Measurements from ENCODE around the gene TLE1.

The TLE1 gene

DNA sequence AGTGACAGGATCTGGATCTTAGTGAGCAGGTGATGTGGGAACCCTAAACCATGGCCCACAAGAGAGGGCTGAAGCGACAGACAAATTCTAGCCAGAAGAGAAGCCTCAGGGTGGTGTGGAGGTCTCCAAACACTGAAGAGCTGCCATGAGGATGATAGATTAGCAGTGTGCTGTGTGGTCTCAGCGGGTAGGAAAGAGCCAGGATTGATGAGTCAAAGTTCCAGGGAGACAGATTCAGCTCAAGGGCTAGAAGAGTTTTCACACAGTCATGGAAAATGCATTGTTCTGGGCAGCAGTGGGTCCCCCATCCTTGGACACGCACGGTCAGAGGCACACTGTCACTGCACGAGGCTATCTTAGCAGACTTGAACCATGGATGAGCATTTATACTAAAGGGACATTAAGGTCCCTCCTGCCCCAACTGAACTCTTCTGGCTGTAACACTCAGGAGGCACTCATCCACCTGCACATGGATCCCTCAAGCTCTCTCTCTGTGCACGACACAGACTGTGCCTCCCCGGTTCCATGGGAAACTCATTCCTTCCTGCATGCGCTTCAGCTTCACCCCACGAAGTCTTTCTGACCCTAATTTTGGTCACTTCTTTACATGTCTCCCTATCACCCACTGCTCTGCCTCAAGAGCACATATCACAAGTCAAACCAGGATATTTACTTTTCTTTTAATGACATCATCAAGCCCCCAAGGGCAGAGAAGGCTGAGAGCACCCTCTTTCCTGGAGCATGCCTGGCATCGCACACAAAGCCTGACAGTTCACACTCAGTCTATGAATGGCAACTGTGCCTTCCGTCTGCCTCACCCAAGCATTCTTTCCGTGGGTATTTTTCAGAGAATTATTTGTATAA is 84.8 kb downstream of the TLE1 start:
- TF ChIP-seq, protein P1, sequence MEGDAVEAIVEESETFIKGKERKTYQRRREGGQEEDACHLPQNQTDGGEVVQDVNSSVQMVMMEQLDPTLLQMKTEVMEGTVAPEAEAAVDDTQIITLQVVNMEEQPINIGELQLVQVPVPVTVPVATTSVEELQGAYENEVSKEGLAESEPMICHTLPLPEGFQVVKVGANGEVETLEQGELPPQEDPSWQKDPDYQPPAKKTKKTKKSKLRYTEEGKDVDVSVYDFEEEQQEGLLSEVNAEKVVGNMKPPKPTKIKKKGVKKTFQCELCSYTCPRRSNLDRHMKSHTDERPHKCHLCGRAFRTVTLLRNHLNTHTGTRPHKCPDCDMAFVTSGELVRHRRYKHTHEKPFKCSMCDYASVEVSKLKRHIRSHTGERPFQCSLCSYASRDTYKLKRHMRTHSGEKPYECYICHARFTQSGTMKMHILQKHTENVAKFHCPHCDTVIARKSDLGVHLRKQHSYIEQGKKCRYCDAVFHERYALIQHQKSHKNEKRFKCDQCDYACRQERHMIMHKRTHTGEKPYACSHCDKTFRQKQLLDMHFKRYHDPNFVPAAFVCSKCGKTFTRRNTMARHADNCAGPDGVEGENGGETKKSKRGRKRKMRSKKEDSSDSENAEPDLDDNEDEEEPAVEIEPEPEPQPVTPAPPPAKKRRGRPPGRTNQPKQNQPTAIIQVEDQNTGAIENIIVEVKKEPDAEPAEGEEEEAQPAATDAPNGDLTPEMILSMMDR (conservative IDR thresholded peaks at IDR 0.05; ENCODE audit: low read depth, low read length), result no peak
- H3K4me3 ChIP-seq (ENCODE audit: low read length), result no peak overlapping the region
- DNase-seq (ENCODE audit: low read depth), result no peak

DNA sequence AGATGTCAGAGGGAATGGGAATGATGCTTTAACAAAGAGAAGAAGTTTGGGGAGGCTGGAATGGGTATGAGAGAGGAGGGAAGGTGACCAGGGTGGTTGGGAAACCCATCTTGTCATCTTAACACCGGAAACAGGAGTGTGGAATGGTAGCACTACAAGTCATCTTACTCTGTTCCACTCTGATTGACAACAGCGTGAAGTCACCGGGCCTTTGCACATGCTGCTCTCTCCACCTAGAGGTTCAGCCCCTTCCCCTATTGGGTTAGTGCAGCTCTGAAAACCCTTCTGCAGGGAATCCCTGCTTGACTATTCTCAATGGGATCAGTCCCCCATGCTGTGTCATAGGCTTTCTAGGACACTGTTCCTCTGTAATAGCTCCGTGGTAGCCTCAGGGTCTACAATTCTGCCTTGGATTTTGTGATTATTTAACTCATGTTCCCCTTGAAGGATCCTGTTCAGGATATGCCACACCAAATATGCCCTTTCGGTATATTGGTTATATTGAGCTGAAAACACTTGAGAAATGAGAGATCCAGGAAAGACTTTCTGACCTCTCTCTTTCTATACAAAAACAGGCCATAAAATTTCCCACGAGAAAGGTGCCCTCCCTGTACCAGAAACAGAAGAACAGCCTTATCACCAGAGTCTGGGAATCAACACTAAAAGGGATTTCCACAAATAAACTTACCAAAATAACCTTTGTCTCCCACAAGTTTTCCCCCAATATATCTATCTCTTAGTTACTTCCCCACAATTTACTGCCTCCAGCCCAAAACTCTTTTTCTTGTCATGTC is 86.3 kb downstream of the TLE1 start:
- TF ChIP-seq, protein P1 (conservative IDR thresholded peaks at IDR 0.05; ENCODE audit: low read depth, low read length), result no peak
- DNase-seq (ENCODE audit: low read depth), result no peak
- no peak overlapping the region for H3K4me3 ChIP-seq (ENCODE audit: low read length)

- no peak overlapping the region for H3K4me3 ChIP-seq (ENCODE audit: low read length)
- TF ChIP-seq, protein P1 (conservative IDR thresholded peaks at IDR 0.05; ENCODE audit: low read depth, low read length), result no peak
- DNase-seq (ENCODE audit: low read depth), result no peak
Observed at GRCh38 chr9:81601639-81602623, 87.4 kb downstream of the TLE1 start.

DNA sequence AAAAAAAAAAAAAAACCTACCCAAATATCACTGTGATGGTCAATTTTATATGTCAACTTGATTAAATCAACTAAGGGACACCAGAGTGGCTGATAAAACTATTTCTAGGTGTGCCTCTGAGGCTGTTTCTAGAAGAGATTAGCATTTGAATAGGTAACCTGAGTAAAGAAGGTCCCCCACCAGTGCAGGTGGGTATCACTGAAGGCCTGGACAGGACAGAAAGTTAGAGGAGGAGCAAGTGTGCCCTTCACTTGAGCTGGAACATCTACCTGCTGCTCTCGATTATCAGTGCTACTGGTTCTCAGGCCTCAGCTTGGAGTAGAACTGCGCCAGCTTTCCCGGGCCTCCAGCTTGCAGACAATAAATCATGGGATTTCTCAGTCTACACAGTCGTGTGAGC is 88.7 kb downstream of the TLE1 start:
- H3K4me3 ChIP-seq (ENCODE audit: low read length), result no peak overlapping the region
- DNase-seq (ENCODE audit: low read depth), result no peak
- TF ChIP-seq, protein P1 (conservative IDR thresholded peaks at IDR 0.05; ENCODE audit: low read depth, low read length), result no peak

GRCh38 chr9:81599837-81600236 is 89.5 kb downstream of the TLE1 start:
- no peak overlapping the region for H3K4me3 ChIP-seq (ENCODE audit: low read length)
- no peak for DNase-seq (ENCODE audit: low read depth)
- TF ChIP-seq, protein P1 (conservative IDR thresholded peaks at IDR 0.05; ENCODE audit: low read depth, low read length), result no peak

GRCh38 chr9:81598811-81599210 is 90.5 kb downstream of the TLE1 start:
- TF ChIP-seq, protein P1 (conservative IDR thresholded peaks at IDR 0.05; ENCODE audit: low read depth, low read length), result no peak
- DNase-seq (ENCODE audit: low read depth), result no peak
- no peak overlapping the region for H3K4me3 ChIP-seq (ENCODE audit: low read length)
